A673 (cell line): ENCODE results near the gene GSTM1.

ENCODE experiments used
- CTCF ChIP-seq: fragments of 300-800, 200-600 bp; sonication (generic); conservative IDR thresholded peaks from 2 replicates; pipeline ENCODE4 v1.5.1; 2017; ENCODE audit warnings: low read depth, mild to moderate bottlenecking, antibody characterized with exemption, low read length, moderate library complexity, mixed read lengths
- EZH2 ChIP-seq: fragments of 200-600 bp; sonication (generic); IDR thresholded peaks from 2 replicates; pipeline ENCODE4 v1.6.1; 2017; ENCODE audit warnings: borderline replicate concordance, low read depth, mild to moderate bottlenecking, mixed read lengths, antibody characterized with exemption, low read length; ENCODE audit not compliant: poor library complexity, severe bottlenecking

DNA sequence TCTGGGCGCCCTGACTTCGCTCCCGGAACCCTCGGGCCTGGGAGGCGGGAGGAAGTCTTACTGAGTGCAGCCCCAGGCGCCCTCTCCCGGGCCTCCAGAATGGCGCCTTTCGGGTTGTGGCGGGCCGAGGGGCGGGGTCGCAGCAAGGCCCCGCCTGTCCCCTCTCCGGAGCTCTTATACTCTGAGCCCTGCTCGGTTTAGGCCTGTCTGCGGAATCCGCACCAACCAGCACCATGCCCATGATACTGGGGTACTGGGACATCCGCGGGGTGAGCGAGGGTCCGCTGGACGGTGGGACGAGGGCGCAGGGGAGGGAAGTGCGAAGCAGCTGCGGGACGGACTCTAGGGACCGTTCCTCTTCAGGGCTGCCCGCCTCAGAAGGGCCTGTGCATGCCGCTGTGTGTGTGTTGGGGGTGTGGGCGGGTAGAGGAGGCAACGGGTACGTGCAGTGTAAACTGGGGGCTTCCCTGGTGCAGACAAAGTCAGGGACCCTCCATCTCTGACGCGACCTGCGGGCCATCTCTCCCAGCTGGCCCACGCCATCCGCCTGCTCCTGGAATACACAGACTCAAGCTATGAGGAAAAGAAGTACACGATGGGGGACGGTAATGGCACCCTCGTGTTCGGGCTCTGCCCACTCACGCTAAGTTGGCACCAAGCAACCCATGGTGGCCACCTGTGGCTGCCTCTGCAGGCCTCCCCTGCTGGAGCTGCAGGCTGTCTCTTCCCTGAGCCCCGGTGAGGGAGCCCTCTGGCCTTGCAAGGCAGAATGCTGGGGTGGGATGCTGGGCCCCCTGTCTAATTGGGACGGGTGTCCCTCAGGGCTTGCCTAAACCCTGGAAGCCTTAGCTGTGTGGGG is at the start of gene GSTM1:
- peak; percentile 55 for TF ChIP-seq CTCF
- TF ChIP-seq EZH2, result no peak
